ENCODE data around the gene PADI4.

DNA sequence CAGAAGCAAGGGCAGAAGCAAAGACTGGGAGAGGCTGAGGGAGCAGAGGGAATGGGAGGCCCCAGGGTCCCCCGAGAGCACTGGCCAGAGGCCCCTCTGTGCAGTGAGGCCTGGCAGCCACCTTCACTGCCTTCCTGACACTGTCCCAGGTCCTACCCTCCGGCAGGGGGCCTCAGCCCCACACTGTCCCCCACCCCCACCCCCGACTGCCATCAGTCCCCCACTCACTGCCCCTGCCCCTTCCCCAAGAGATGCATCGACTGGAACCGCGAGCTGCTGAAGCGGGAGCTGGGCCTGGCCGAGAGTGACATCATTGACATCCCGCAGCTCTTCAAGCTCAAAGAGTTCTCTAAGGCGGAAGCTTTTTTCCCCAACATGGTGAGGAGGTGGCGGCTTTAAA is 51.0 kb downstream of the PADI4 start:
- TF ChIP-seq EZH2 (IDR thresholded peaks at IDR 0.05; ENCODE audit: low read depth) = no peak
- TF ChIP-seq, protein P1, sequence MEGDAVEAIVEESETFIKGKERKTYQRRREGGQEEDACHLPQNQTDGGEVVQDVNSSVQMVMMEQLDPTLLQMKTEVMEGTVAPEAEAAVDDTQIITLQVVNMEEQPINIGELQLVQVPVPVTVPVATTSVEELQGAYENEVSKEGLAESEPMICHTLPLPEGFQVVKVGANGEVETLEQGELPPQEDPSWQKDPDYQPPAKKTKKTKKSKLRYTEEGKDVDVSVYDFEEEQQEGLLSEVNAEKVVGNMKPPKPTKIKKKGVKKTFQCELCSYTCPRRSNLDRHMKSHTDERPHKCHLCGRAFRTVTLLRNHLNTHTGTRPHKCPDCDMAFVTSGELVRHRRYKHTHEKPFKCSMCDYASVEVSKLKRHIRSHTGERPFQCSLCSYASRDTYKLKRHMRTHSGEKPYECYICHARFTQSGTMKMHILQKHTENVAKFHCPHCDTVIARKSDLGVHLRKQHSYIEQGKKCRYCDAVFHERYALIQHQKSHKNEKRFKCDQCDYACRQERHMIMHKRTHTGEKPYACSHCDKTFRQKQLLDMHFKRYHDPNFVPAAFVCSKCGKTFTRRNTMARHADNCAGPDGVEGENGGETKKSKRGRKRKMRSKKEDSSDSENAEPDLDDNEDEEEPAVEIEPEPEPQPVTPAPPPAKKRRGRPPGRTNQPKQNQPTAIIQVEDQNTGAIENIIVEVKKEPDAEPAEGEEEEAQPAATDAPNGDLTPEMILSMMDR (conservative IDR thresholded peaks at IDR 0.05) = no peak
